SW480 (cell line): ENCODE data around the gene ZNF138.
"Not testable (repeated sequence)": the region's sequence is repeated elsewhere in the genome, so short reads cannot be mapped to it uniquely, and the experiment has no call there.

ENCODE experiments used
- DNase-seq: peaks from one replicate; pipeline ENCODE4 v3.0.0-alpha.2; 2016; ENCODE audit warnings: low spot score

ZNF138 gene

DNA sequence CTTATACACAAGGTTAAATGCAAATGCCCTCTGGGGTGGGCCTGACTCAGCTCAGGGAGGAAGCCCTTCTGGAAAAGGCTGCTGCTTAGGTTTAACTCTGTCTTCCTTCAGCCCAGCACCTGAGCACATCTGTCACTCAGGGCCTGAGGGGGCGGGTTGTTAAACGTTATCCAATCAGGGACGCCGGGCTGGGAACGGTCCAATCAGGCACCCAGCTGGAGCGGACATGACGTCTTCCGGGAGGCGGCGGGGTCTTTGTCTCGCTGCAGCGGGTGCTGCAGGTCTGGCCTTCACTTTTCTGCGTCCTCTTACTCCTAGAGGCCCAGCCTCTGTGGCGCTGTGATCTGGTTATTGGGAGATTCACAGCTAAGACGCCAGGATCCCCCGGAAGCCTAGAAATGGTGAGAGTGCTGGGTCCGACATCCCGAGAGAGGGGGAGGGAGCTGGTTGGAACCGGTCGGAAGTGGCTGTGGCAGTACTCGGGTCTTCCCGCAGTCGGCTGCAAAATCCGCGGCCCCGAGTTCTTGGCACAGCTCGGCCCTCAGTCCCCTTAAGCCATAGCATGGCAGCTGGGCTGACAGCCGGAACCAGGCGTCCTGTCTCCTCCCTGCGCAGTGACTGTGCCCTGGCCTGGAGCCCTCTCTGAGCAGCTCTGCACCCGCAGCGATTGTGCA lies at the start of gene ZNF138:
TSS of gene ZNF138 (plus strand) at position 258 of the 674 bp plus-strand sequence. CDS start at position 399, 141 bp downstream.
- DNase-seq: peak; percentile 98

GRCh38 chr7:64744680-64745079 lies 49.5 kb upstream of the ZNF138 start:
- no peak for DNase-seq

GRCh38 chr7:64747802-64748201 lies 46.4 kb upstream of the ZNF138 start:
- DNase-seq: no peak

DNA sequence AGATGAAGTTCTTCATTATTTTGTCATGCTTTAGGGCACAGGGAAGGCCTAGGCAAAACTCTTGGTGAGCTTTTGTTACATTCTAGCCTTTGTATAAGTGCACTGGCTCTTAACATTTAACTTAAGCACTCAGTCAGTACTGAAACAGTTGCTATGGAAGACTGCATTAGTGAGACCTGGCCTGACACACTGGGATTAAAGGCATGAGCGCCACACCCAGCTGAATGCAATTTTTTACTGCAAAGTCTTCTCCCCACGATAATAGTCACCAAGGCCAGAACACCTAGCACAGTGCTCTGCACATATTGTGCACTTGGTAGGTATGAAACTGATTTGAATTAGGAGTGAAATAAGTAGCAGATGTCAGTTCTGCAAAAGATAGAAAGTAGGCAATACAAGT lies 41.2 kb upstream of the ZNF138 start:
- DNase-seq: no peak

GRCh38 chr7:64755865-64756264 lies 38.4 kb upstream of the ZNF138 start:
- DNase-seq: peak; percentile 42

DNA sequence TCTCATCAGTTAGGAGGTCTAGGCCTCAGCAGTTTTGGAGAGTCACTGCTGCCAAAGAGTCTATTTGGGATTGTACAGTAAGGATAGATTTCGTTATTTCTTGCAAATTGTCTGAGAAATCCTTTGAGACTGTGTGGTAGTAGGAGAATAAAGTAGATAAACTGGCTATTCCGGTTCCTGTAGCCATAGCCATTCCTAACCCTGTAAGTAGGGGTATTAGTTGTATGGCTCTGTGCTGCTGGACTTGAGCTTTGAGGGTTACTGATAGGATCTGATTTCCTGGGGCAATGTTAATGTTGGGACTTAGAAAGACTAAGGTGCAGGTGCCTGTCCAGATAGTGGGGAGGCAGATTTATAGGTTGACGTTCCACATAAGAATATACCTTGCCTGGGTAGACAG lies 36.1 kb upstream of the ZNF138 start:
- DNase-seq: no peak

GRCh38 chr7:64768824-64769223 lies 25.4 kb upstream of the ZNF138 start:
- no peak for DNase-seq

DNA sequence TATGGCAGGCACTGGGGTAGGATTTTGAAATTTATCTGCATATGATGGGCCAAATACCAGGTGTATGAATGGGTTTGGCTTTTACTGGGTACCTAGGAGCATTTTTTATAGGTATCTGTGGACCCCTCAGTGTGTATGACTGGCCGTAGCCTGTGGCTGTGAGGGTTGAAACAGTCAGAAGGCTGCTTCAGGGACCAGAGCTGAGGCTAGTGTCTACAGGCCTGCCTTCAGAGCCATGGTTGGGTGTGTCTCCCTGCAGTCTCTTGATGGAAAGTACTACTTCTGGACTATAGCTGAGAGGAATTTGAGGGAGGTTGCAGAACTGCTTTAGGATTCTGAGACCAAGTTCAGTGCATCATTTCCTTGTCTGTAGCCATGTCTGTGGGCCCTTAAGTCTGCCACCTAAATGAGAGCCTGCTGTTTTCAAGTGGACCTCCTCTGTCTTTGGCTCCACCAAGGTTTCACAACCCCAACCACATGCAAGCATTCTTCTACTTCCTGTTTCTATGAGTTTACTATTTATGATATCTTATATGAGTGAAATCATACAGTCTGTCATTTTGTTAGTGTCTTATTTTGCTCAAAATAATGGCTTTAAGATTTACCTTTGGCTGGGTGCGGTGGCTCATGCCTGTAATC lies 19.9 kb upstream of the ZNF138 start:
- DNase-seq: no peak

DNA sequence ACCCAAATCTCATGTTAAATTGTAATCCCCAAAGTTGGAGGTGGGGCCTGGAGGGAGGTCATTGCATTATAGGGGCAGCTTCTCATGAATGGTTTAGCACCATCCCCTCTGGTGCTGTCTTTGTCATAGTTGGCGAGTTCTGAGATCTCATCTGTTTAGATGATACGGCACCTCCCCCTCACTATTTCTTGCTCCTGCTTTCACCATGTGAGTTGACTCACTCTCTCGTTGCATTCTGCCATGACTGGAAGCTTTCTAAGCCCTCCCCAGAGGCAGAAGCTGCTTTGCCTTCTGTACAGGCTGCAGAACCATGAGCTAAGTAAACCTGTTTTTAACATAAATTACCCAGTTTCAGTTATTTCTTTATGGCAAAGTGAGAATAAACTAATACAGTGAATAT lies 18.9 kb upstream of the ZNF138 start:
- DNase-seq: no peak

- DNase-seq: not testable (repeated sequence)
Observed at GRCh38 chr7:64784842-64785241, 9.4 kb upstream of the ZNF138 start.

GRCh38 chr7:64787295-64787694 lies 6.9 kb upstream of the ZNF138 start:
- no peak for DNase-seq

DNA sequence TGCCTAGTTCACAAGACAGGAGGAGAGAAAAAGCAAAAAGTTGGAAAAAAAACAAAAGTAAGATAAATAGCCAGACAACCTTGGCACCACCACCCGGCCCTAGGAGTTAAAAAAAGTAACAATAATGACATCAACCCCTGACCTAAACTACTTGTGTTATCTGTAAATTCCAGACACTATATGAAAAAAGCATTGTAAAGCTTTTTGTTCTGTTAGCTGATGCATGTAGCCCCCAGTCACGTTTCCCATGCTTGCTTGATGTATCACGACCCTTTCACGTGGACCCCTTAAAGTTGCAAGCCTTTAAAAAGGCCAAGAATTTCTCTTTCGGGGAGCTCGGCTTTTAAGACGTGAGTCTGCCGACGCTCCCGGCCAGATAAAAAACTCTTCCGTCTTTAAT lies 5.0 kb upstream of the ZNF138 start:
- not testable (repeated sequence) for DNase-seq

DNA sequence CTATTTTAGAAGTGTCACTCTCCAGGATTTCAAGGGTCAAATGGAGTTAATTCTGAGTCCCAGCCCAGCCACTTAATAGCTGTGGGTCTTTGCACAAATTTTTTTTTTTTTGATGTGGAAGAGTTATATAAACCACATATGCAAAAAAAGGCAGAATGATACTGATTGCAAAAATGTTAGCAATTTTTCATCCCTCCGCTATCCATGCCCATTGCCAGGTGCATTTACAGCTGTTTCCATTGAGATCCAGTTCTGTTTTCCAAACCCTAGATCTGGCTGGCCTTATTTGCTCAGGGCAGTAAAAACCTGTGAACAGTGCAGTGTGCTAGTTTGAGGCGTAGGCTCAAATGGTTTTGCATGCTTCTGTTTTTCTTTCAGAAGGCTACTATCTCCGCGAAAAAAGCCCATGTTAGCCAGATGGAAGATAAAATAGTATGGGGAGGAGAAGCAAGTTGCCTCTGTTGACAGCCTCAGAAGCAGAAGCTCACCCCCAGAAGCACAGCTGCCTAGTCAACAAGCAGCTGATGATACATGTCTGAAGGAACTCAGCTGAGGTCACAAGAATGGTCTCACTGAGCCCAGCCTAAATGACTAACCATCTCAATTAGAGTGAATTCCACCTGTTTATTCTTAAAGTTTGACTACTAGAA lies 997 bp upstream of the ZNF138 start:
- no peak for DNase-seq

DNA sequence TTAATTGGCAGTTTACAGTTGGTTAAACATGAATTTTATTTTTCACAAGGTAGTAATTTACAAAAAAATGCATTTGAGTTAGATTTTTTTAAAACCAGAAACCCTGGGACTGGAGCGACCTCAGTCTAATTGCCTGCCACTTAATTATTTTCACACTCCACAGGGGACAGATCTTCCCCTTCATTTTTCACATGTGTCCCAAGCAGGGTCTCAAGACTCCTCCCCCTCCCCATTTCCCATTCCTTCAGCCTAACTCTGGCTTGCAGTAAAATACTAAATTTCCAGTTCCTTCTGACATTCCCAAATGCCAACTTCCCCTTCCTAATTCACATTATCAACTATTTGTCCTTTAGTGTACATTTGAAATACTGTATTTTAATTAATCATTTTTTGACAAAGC lies 948 bp downstream of the ZNF138 start:
- no peak for DNase-seq

- not testable (repeated sequence) for DNase-seq
Observed at GRCh38 chr7:64799169-64799568, 4.9 kb downstream of the ZNF138 start.

- DNase-seq: no peak
Observed at GRCh38 chr7:64802699-64803098, 8.5 kb downstream of the ZNF138 start.

GRCh38 chr7:64807731-64808365 lies 13.6 kb downstream of the ZNF138 start:
- DNase-seq: no peak

DNA sequence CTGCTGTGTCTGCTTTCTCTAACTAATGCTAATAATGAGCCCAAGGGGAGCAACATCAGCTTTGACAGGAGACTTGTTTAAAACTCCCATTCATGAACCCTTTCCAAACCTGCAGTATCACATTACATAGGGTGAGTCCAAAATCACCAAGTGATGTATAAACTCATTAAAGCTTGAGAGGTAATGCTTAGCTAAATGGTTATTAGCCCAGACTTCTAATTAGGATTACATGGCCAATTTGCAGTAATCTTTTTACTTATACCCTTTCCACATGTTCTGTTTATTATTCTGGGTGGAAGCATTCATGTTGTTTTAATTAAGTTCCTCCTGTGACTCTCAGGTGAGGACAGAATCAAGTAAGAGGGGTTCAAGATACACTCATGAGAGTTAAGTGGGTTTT lies 17.5 kb downstream of the ZNF138 start:
- DNase-seq: no peak

DNA sequence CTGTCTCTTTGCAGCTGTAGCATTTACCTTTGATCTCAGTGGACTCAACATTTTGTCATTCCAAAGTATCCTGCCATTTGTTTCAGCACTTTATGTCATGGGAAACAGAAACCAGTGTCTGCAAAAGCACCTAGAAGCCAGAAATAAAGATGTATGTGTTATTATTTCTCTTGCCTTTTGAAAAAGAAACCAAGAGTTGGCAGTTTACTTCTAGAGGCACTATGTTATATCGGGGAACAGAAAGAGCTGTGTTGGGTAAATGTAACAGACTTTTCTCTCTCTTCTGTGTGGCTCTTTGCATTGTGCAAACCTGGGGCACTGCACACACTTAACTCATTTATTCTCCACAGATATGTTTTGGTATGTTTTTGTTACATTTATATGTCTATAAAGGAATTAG lies 36.7 kb downstream of the ZNF138 start:
- DNase-seq: no peak

DNA sequence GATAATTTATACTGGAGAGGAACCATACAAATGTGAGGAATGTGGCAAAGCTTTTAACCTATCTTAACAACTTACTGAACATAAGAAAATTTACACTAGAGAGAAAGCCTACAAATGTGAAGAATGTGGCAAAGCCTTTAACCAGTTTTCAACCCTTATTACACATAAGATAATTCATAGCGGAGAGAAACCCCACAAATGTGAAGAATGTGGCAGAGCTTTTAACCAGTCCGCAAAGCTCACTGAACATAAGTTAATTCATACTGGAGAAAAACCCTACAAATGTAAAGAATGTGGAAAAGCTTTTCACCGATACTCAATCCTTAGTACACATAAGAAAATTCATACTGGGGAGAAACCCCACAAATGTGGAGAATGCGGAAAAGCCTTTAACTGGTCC lies 37.9 kb downstream of the ZNF138 start:
- DNase-seq: no peak

DNA sequence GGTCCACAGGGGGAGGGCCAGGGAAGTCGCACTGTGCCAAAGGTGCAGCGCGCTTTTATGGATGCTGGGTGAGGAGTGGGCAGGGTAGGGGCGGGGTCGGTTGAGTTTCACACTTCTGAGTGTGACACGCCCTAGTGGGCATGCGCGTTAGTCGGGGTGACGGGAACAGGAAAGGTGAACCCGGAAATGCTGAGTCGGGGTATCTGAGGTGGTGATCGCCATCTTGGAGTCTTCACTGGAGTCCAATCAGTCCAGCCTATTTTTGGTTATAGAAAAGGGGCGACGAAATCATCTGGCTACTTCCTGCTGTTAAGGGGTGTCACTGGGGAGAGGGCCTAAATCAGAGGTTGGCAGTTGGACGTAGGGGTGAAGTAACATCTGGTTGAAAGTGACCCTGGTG lies 40.8 kb downstream of the ZNF138 start:
- no peak for DNase-seq

- not testable (repeated sequence) for DNase-seq
Observed at GRCh38 chr7:64835856-64836255, 41.6 kb downstream of the ZNF138 start.

DNA sequence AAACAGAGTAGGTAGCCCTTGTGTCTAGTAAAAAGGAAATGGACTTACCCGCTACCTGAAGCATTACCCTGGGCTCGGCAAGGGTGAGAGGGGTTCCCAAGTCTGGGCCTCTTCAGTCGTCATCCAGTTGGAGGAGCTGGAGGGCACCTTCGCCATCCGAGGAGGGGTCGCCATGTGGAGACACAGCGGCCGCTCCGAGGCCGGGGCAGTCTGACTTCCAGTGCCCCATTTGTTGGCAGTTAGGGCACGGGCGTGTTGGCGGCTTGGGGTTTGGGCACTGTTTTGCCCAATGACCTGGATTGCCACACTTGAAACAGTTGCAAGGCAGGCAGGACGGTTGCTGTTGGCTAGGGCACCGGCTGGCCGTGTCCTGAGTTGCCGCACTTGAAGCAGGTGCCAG lies 43.8 kb downstream of the ZNF138 start:
- DNase-seq: not testable (repeated sequence)
